HG02763 (cell line): ENCODE results near the gene CXCL12.

Source experiments
- ATAC-seq: cut with Tn5 transposase; IDR thresholded peaks from one replicate; pipeline ENCODE4 v1.9.1; 2021; ENCODE audit warnings: mild to moderate bottlenecking, moderate library complexity; ENCODE audit not compliant: unreplicated experiment

Gene CXCL12

DNA sequence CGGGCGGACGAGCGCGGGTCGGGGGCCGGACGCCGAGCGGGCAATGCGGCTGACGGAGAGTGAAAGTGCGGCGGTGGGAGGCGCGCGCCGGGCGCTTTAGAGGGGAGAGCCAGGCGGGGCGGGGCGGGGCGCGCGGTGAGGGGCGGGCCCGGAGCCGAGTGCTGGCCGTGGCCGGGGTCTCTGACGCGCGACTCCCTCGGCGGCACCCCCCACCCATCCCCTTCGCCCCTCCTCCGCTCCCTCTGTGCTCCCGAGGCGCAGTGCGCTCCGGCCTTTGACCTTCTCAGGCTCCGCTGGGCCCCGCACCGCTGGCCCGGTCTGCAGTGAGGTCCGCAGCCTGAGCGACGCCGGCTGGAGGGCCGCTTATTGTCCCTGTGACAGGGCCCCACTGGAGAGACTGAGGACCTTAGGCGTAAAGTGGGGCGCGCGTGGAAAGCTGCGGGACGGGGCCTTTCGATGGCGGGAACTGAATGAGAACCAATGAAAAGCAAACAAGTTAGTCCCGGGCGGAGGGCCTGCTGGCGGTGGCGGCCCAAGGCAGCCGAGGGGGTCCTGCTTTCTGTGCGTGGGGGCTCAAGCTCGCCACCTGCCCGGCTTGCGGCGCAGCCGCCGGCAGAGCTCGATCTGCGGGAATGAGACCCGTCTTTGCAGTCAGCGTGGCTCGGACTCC lies at the start of gene CXCL12:
TSS of gene CXCL12 (minus strand) at position 72 of the 670 bp plus-strand sequence. CDS start 92 bp downstream, outside the sequence.
- no peak for ATAC-seq

DNA sequence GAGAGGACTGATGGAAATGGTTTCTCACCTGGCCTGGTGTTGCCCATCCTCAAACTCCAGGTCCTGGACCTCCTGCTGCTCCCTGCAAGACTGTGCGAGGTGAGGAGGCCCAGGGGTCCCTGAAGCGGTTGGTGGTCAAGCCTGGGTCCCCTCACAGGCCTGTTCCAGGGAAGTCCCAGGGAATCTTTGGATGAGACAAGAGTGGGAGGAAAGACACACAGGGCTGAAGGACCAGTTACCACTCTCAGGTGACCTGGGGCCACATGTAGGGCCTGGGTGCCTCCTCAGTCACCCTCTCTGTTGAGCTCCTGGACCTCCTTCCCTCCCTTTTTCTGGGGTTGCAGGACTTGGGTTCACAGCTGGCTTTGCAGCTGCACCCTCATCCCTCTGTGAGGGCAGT lies 42.6 kb upstream of the CXCL12 start:
- ATAC-seq: no peak

DNA sequence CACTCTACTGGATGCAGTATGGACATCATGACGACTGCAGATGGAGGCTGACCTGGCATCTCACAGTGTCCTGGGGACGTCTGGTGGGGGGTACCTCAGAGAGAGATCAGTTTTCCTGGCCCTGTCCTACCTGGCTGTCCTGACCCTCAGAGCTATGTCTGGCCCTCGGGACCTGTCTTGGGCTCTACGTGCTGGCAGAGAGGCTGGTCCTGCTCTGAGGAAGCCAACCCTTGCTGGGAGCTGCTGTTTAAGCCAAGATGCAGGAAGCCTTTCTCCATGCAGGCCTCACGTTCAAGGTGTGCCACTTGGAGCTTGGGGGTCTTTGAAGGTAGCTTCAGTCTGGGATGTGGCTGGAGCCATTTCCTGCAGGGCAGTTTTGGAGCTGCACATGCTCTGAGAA lies 42.1 kb upstream of the CXCL12 start:
- no peak for ATAC-seq

DNA sequence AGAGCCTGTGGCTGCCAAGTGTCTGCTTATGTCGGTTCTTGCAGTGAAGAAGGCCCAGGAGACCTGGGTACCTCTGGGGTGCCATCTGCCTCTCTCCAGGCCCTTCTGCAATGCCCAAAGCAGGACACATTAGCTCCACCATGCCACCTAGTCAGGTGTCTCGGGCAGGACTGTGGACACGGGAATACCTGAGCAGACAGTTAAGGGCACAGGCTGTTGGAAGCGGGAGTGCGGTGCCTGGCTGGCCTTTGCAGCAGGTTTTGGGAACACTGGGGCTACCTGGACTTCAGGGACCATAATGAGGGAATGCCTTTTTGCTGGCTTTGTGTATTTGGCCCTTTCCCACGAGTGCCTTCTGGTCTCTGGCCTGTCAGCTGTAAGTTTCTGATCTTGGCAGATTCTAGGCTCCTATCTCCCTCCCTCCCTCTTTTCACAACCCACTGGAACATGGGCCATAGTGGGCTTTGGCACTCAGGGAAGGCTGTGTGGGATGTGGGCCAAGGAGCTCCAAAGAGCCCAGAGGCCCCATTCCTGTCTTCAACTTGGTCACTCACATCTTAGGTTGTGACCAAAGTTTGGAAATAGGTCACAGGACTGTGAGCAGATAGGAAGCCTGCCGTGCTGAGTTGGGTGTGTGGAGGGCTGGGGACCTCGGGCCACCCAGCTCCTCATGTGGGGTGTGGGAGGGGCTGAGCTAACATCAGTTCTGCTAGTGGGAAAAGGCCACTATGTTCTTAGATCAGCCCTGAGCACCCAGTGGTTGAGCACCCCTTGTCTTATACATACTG lies 41.5 kb upstream of the CXCL12 start:
- no peak for ATAC-seq

DNA sequence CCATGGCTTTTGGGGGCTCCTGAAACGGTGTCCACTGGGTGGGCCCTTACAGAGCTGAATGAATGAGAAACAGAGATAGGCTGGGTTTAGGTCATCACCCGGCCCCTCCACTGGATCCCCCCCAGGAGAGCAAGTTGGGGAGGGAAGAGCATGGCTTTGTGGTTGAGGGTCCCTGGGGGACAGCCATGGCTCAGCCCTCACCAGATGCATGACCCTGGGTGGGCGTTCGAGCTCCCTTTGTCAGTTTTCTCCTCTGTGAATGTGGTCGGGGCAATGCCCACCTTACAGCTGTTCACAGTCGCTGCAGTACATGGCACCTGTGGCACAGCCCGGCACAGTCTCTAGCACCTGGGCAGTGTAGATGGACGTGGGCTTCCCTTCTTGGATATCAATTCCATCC lies 40.6 kb upstream of the CXCL12 start:
- no peak for ATAC-seq

DNA sequence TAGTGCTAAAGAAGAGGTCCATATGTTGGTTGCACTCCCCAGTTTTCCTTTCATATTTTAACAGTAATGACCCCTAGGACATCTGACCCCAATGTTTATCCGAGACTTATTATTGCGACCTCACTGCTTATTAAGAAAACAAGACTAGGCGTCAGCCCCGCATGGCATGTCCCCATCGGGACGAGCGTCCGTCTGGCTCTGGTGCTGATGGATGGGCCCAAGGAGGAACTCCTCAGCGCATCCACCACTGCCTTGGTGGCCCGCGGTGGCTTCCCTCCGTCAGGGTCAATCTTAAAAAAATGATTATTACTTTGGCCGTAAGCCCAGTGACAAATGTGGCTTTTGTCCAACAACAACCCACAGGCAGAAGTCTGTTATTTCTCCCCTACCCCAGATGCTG lies 40.1 kb upstream of the CXCL12 start:
- no peak for ATAC-seq

DNA sequence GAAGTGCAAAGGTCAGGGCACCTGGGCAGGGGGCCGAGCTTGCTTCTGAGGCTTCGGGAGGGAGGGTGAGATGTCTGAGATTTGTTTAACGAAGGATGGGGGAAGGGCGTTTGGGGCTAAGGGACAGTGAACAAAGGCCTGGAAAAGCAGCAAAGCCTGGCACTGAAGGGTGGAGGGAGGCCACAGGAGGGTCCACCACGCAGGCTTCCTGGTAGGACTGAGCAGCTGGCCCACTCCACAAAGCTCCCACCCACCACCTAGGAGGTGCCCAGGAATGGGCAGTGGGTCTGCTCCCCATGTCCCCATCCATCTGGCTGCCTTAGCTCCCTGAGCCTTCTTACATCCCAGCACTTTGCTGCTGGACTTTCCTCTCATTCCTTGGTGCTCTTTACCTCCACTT lies 39.4 kb upstream of the CXCL12 start:
- ATAC-seq: no peak

DNA sequence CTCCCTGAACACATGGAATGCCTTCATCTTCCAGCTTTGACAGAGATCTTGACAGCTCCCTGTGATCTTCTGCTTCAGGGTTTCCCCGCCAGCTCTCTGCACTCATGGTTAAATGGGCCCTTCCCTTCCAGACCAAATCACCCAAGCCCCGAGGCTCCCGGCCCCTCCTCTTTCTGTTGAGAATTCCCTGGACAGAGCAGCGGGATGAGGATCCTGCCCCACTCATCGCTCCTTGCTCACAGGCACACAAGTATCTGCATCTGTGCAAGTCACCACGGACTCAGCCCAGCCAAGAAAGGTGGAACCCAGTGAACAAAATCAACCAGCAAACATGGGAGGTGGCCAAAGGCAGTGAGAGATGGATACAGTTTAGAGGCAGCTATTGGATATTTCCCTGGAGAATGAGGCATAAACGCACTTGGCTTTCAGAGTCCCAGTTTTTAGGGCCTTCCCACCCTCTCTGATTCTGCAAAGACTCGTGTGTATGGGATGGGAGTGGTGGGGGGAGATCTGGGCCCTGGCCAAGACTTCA lies 37.7 kb upstream of the CXCL12 start:
- no peak for ATAC-seq

DNA sequence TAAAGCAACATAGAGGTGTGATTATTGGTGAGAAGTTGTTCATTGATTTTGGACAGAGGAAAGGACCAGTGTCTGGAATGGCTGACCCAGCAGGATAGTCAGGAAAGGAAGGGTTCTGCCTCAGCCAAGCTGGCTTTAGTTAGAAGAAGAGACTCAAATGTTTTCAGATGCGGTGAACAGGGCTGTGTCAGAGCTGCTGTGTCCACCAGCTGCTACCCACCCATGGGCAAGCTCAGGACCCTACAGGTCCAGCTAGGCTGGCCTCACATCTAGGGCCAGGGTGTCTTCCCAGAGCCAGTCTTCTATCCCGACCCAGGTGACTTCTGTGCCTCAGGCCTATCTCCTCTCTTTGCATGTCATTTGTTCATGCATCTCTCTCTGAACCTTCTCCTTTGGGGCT lies 37.3 kb upstream of the CXCL12 start:
- no peak for ATAC-seq

DNA sequence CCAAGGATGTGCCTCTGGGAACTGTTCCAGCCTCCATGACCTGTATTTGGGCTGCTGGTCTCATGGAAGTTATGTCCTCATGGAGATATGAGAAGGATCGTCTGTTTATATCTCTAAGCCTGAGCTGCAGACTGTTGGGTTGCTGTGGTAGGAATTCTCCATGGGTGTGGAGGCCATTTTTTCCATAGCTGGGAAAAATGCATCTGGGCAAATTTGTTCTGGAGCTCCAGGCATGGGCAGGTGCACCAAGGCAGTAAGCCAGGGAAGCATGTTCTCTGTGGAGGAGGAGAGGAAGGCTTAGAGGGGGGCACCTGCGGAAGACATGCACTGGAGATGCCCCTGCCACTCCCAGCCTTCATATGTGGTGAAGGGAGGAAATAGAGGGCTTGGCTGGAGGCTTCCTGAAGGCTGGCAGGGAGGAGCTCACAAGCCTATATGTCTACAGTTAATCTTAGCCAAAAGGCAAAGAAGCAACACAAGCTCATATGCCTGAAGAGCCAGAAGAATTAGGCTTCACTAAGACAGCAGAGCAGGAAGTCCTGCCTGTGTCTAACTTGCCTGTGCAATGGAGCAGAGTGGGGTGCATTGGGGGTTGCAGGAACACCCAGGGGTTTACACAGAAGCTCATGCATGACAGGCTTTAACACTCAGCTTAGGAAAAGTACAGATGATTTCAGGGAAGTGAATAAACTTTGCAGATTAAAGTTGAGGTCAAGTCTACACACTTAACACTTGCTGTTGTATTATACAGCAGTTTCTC lies 35.1 kb upstream of the CXCL12 start:
- no peak for ATAC-seq

DNA sequence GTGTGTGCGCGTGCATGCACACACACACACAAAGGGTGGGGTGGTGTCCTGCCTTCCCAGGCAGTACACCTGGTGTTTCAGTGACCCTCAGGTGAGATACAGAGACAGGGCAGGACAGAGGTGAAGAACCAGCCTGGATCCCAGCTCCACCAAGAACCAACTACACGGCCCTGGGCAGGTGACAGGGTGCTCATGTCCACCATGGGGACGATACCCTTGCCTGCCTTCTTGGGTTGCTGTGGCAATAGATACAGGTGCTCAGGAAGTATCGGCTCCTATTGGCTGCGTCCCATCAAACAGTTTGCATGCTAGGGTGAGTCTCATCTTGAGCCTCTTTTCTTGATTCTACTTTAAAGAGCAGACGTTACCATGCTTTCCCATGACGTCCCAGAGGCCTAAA lies 33.7 kb upstream of the CXCL12 start:
- ATAC-seq: no peak

DNA sequence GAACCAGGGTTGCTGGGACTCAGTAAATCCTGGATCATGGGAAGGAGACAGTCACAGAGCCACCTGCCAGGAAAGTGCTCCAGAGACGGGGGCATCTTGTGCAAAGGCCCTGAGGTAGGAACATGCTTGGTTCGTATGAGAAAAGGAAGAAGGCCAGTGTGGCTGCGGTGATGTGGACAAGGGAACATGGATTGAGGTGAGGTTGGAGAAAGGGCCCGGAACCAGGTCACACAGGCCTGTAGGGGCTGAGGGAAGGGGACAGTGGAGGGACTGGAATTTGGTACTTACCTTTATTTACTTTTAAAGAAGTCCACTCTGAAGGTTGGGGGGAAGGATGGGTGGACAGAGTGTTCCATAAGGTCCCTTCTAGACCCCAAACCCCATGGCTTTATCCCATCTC lies 32.9 kb upstream of the CXCL12 start:
- ATAC-seq: no peak

DNA sequence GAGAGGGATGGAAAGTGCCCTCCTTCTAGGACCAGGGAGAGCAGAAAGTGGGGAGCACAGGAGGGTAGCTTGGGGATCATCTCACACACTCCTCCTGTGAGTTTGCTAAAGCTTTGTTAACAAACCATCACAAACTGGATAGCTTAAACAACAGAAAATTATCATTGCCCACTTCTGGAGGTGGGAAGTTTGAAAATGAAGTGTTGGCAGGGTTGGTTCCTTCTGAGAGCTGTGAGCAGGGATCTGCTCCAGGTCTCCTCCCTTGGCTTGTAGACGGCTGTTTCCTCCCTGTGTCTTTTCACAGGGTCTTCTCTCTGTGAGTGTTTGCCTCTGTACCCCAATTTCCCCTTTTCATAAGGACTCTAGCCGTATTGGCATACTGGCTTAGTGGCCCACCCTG lies 32.0 kb upstream of the CXCL12 start:
- no peak for ATAC-seq

DNA sequence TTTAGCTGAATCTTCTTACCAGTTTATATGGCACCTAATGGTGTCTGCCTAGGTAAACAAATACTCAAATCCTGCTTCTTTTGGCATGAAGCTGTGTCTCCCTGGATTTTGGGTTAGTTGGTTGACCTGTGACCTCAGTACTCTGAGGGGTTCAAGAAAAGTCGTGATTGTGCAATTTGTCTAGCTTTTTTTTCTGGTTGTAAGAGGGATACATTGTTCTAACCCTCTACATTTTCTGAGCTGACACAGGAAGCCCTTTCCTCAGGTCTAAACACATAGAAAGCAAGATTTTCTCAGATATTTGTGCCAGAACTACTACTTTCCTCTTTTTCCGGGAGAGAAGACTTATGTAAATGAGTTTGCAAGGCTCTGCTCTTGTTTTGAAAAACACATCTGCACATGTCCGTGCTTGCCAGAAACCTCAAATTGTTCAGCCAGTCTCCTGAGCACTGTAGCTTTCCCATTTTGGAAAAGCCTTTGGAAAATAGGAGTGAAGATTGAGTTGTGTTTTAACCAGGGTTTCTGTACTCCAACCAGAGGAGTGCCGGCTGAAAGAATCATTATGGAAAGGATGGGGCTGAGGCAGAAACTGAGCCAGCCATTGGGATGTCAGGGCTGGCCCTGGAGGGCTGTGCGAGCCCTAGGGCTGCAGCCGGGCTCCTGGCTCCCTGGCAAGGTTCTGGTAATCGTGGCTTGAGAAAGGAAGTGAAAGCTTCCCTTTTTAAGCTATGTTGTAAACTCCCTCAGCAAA lies 31.3 kb upstream of the CXCL12 start:
- ATAC-seq: no peak

DNA sequence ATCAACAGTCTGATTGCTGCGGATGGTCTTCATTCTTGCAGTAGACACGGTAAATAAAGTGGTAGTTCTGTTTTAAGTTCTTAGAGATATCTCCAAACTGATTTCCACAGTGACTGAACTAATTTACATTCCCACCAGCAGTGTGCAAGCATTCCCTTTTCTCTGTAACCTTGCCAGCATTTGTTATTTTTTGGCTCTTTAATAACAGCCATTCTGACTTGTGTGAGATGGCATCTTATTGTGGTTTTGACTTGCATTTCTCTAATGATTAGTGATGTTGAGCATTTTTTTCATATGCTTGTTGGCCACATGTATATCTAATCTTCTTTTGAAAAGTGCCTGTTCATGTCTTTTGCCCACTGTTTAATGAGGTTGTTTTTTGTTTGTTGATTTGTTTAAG lies 30.2 kb upstream of the CXCL12 start:
- no peak for ATAC-seq

DNA sequence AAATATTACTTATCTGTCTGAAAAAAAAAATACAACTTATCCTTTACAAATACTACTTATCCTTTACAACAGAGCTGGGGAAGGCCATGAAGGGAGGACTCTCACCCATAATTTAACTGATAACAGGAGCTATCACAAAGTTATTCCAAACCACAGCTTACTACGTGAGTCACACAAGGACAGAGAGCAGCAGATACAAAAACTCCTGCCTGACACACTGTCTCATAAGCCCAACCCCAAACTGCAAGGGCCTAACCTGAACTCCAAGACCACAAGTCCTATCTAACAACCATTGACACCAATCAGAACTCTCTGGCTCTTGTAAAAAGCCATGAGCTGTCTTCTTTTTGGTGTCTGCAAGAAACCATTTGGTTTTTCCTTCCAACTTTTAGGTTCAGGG lies 28.5 kb upstream of the CXCL12 start:
- ATAC-seq: no peak

DNA sequence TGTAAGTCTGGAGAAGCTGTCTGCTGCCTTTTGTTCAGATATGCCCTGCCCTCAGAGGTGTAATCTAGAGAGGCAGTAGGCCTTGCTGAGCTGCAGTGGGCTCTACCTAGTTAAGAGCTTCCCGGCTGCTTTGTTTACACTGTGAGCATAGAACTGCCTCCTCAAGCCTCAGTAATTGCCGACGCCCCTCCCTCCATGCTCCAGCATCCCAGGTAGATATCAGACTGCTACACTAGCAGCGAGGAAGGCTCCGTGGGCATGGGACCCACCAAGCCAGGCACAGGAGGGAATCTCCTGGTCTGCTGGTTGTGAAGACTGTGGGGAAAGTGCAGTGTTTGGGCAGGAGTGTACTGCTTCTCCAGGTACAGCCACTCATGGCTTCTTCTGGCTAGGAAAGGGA lies 26.4 kb upstream of the CXCL12 start:
- ATAC-seq: no peak

DNA sequence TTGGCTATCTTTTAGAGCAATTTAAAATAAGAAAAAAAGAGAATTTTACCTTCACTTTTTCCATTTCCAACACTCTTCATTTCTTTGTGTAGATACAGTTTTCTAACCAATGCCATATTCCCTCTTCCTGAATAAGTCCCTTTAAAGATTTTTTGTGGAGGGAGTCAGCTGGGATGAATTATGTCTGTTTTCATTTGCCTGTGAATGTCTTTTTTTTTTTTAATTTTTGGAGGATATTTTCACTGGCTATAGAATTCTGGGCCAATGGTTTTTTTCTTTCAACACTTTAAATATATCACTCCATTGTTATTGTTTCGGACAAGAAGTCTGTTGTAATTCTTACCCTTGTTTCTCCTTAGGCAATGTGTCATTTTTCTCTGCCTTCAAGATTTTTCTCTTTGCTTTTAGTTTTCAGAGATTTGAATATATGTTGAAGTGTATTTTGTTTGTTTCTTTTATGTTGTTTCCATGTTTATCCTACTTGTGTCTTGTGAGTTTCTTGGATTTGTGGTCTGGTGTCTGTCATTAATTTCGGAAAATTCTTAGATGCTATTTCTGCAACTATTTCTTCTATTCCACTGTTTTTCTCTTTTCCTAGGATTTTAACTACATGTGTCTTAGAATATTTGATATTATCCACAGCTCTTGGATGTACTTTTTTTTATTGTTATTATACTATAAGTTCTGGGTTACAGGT lies 20.0 kb upstream of the CXCL12 start:
- ATAC-seq: no peak

DNA sequence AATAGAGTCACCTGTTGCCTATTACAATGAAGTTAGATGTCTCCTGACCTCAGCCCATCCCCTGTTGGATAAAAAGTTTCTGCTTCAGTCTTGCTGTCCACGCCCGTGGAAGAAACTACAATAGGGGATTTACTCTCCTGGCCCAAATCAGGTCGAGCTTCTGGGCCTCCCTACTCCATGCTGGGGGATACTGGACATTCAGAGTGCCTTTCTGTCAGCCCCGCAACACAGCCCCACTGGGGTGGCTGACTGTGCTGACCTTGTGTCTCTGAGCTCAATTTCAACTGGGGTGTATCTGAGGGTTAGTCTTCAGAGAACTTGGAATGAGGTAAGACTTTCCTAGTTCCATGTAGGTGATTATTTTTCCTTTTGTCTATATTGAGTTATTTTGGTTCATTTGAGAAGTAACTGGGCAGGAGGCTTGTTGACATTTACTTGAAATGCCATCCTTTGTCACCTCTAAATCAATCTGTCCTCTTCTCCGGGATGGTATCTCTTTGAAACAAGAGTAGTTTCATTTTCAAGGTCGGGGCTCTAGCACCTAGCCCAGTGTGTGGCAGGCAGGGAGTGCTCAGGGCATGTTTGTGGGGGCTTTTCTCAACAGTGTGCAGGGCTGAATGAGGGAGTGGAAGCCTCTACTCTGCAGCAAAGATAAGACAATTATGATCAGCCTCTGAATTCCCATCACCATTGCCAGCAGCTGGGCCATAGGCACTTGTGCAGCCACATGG lies 17.7 kb upstream of the CXCL12 start:
- ATAC-seq: no peak

DNA sequence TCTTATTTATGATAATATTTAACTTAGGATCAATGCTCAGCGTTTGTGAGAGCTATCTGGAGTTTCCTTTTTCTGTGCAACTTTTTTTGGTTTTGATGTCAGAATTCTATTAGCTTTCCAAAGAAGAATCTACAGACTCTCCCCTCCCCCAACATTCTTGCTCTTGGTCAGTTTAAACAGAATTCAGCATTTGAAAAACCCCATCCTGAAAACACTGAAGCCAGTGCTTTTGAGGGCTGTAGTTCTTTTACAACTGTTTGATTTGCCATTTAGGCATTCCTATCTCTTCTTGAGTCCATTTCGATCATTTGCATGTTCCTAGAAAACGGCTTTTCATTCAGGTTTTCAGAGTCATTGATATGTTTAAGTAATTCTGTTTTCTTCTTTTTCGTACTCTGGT lies 15.6 kb upstream of the CXCL12 start:
- no peak for ATAC-seq
